GM12864 (cell line): Measurements from ENCODE around the gene MRPL17.

Source experiments
- DNase-seq: peaks from one replicate; pipeline ENCODE4 v3.0.0-alpha.2; 2011; ENCODE audit warnings: low read depth
- H3K4me3 ChIP-seq: 2 replicates; pipeline ENCODE4 v1.5.1; 2011; ENCODE audit warnings: mild to moderate bottlenecking, low read depth, low read length, control low read depth
- TF ChIP-seq, protein P1 (sequence below): IDR thresholded peaks from 2 replicates; pipeline ENCODE4 v1.5.1; 2011; ENCODE audit warnings: low read depth, mild to moderate bottlenecking, moderate library complexity, low read length, control low read depth, inconsistent platforms; ENCODE audit errors: missing control alignments

The MRPL17 gene

DNA sequence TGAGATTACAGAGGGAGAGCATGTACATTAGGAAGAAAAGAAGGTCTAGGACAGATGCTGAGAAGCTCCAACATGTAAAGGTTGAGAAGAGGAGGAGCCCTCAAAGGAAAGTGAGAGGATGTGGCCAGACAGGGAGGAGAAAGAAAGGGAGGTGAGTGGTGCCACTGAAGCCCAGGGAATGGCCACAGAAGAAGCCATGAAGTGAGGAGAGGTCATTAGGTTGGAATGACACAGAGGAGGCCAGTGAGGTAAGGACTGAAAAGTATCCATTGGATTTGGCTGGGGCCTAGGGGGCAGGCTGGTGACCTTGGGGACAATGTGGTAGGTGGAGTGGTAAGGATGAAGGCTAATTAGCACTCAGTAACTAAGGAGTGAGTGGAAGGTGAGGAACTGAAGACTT lies 24.5 kb downstream of the MRPL17 start:
- TF ChIP-seq, protein P1, sequence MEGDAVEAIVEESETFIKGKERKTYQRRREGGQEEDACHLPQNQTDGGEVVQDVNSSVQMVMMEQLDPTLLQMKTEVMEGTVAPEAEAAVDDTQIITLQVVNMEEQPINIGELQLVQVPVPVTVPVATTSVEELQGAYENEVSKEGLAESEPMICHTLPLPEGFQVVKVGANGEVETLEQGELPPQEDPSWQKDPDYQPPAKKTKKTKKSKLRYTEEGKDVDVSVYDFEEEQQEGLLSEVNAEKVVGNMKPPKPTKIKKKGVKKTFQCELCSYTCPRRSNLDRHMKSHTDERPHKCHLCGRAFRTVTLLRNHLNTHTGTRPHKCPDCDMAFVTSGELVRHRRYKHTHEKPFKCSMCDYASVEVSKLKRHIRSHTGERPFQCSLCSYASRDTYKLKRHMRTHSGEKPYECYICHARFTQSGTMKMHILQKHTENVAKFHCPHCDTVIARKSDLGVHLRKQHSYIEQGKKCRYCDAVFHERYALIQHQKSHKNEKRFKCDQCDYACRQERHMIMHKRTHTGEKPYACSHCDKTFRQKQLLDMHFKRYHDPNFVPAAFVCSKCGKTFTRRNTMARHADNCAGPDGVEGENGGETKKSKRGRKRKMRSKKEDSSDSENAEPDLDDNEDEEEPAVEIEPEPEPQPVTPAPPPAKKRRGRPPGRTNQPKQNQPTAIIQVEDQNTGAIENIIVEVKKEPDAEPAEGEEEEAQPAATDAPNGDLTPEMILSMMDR, result no peak
- H3K4me3 ChIP-seq, result no peak overlapping the region
- DNase-seq, result no peak

DNA sequence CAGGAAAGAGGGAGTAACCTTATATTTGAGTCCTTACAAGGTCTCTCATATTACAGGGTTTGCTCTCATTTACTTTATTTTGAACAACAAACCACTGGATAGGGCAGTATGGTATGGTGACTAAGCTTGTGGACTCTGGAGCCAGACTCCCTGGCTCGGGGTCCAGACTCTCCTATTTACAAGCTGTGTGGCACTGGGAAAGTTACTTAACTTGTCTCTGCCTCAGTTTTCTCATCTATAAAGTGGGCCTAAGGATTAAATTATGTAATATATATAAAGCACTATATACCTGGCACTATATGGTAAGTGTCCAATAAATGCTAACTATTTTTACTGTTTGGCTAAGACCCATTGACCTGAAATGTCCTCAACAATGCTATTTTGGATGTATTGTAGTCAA lies 25.8 kb downstream of the MRPL17 start:
- no peak for DNase-seq
- TF ChIP-seq, protein P1, result no peak
- H3K4me3 ChIP-seq, result no peak overlapping the region

DNA sequence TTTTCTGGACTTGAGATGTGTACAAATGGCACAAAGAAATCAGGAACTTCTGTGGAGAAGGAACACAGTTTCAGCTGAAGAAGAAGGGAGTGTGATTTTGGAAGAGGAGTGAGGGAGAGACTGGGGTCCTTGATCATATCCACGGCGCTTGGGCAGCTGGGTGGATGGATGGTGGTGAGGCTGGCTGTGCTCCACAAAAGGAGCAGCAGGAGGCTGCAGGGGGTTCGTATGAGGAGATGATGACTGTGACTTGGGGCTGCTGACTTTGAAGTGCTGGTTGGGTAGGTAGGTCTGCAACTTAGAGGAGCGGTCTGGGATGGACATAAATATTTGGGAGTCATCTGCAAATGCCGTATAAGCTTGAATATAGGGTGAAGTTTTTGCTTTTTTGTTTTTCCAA lies 26.2 kb downstream of the MRPL17 start:
- H3K4me3 ChIP-seq, result no peak overlapping the region

DNA sequence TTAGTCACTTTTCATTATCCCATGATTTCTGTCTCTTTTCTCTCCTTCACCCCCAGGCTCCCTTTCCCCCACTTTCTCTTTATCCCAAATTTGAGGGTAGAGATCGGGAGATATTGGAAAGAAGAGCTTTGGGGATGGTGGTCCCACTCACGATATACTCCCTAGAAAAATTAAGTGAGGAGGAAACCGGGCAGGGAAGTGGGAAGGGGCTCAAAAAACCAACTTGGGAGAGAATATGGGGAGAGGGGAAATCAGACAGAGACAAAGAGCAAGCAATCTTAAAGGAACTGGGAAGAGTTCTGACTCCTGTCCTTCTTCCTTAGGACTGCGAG lies 26.6 kb downstream of the MRPL17 start:
- no peak for DNase-seq
- TF ChIP-seq, protein P1, result no peak
- H3K4me3 ChIP-seq, result no peak overlapping the region

More for the DNA sequence above, 26.2 kb downstream of the MRPL17 start:
- TF ChIP-seq, protein P1, result no peak
- DNase-seq, result no peak

DNA sequence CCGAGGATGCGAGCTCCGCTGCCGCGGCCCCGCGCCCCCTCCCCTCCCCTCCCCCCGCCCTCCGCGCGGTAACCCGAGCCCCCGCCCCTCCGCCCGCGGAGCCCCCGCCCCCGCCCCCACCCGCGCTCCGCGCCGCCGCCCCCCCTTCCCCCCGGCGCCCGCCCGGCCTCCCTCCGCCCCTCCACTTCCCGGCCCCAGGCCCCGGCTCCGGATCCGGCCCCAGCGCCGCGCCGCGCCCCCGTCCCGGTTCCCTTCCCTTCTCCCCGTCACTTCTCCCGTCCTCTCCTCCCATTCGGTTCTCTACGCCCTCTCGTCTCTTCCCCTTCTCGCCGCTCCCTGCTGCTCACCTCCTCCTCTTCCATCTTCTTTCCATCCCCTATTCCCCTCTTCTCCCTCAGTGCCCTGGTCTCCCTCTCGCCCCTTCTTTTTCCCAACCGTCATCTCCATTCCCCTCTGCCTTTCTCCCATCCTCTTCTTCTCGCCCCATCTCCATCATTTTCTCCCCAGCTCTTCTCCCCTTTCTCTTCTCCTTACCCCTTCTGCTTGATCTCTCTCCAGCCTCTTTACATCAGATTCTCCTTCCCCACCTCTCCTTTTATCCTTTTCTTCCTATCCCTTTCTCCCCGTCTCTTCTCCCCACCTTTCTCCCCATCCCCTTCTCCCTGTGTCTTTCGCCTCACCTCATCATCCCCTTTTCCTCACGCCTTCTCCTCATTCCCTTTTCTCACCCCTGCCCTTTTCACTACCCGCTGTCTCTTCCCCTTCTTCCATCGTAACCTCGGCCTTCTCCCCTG lies 27.2 kb downstream of the MRPL17 start, which contains the start of gene DCHS1:
DCHS1 (minus strand) TSS at position 20 of the 794 bp plus-strand sequence. CDS start 14,196 bp downstream, outside the sequence.
- H3K4me3 ChIP-seq, result no peak within 1 kb of the TSS
- no peak for DNase-seq
- TF ChIP-seq, protein P1, result no peak

DNA sequence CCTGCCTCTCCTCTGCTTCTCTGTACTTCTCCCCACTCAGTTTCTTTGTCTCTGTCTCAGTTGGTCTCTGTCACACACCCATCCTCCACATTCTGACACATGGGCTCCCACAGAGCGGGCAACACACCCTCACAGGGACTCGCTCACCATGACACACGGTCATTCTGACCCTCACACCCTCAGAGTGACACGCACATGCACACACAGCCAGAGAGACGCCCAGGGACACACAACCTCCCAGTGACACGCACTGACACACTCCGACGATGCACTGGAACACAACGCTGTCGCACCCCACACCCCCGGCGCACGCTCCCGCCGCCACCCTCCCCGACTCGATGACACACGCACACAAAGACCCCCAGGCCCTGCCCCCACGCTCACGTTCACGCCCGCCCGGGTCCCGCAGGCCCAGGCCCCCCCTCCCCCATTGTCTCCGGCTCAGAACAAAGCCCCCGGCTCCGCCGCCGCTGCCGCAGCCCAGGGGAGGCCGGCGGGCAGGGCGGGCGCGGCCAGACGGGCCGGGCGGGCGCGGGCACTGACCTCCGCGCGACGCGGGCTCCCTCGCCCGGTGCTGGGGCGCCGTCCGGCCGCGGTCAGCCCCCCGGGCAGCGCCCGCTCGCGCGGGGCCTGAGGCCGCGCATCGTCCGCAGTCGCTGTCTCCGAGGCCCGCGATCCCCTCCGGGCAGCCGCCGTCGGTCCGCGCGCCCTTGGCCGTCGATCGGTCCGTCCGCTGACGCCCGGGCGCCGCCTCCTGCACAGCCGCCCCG lies 27.9 kb downstream of the MRPL17 start:
- TF ChIP-seq, protein P1, result no peak
- DNase-seq, result no peak
- H3K4me3 ChIP-seq, result no peak overlapping the region
